Measurements from ENCODE around the gene GALNT18. TPM values are rescaled to one million over a fixed set of nuclear protein-coding genes. Genes with fewer than 3 reads are reported as not detected.

Gene GALNT18
- total and polyA plus RNA-seq, 2 of the 4 experiments (the other 2 are of a cell fraction), result 9.5 to 11.3 TPM

DNA sequence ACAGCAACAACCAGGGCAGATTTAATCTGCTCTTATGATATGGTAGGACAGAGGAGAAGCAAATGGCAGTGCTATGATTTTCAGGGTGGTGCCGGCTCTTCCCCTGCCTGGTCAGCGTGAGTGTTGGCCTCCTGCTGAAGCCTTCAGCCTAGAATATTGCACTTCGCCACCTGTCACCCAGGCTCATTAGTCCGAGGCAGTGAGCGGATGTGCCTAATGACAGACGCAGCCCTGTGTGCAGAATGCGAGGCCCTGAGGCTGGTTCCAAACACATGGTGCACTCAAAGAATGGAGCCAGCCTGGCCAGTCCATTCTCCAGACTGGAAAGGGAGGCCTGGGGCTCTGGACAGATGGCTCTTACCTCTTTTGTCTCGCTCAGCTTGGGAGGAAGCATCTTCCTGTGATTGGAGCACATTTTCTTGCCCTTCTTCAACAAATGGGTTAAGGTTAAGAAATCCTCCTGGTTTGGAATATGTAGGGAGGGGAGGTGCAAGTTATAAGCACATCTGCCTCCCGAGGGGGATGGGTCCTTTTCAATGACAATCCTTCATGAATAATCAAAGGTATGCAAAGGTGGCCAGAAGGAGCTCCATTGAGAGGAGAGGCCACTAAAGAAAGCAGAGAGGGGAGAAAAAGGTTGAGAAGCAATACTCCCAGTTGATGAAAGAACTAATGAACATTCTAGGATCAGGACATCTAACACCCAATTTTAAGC lies 39.7 kb upstream of the GALNT18 start:
- Histone ChIP-seq H2BK15ac (ENCODE audit: low read depth, low read length) (no peak overlapping the region), H2BK120ac (ENCODE audit: low read depth, low read length) (no peak overlapping the region), H3K56ac (ENCODE audit: extremely low read depth, insufficient read depth, low read length) (no peak overlapping the region), H2BK20ac (ENCODE audit: low read depth, low read length) (no peak overlapping the region), H3K18ac (ENCODE audit: low read depth, low read length) (no peak overlapping the region), H3K4me3 (ENCODE audit: insufficient read depth, low read depth, low read length) (no peak overlapping the region), H3K27me3 (ENCODE audit: control insufficient read depth, insufficient read depth, low read length) (peaks cover 54% of the 10 kb centered on the region), H3K4ac (ENCODE audit: low read depth, low read length) (no peak overlapping the region), H2AK5ac (ENCODE audit: low read depth, low read length) (no peak overlapping the region), H3K79me1 (ENCODE audit: low read depth in 1 of 2, low read length in 2 of 2) (no peaks in the 10 kb centered on the region), H4K20me1 (ENCODE audit: insufficient read depth, low read length) (no peaks in the 10 kb centered on the region), H3K9ac (ENCODE audit: low read depth, low read length) (no peak overlapping the region), H3K14ac (replicated peaks; ENCODE audit: low read depth, low read length) (no peak overlapping the region), H4K8ac (ENCODE audit: low read depth in 2 of 2, low read length in 2 of 2) (no peak overlapping the region), H2AK9ac (replicated peaks; ENCODE audit: low read depth, low read length, poor library complexity) (no peak overlapping the region), H3K23ac (ENCODE audit: low read depth, low read length) (no peak overlapping the region), H2BK5ac (ENCODE audit: low read depth, low read length, poor library complexity, severe bottlenecking) (no peak overlapping the region), H2AFZ (replicated peaks; ENCODE audit: low read length, poor library complexity) (no peak overlapping the region), H3K27ac (ENCODE audit: insufficient read depth, low read length) (no peak overlapping the region), H3K9me3 (ENCODE audit: control insufficient read depth, insufficient read depth, low read length) (no peaks in the 10 kb centered on the region), H3K4me2 (ENCODE audit: low read depth, low read length) (no peak overlapping the region), H3K36me3 (ENCODE audit: control insufficient read depth, insufficient read depth, low read length) (no peaks in the 10 kb centered on the region), H4K5ac (ENCODE audit: low read depth, low read length) (no peak overlapping the region), H3K4me1 (ENCODE audit: control insufficient read depth, insufficient read depth, low read length) (no peaks in the 10 kb centered on the region), H4K91ac (ENCODE audit: insufficient read depth, low read depth, low read length) (no peak overlapping the region), H3K9me1 (ENCODE audit: insufficient read depth, low read length) (no peaks in the 10 kb centered on the region)
- dilution Hi-C loops (cut with HindIII; ENCODE audit: low sequenced_read_pairs, unreplicated experiment), result no loop called here
- DNase-seq (no peak), ATAC-seq (ENCODE audit: low read depth) (no peak)
- WGBS, 2 experiments (ENCODE audit: extremely low coverage in 2 of 2, insufficient read length in 1 of 2), result 63% methylated on average over 4 of the region's 9 CpGs; no CpG with 5 or more reads in 1 of the 2 experiments
- POLR2A ChIA-PET (ENCODE audit: unreplicated experiment), result no interaction called here
- intact Hi-C loops (cut with micrococcal nuclease), result no loop called here
- CTCF ChIA-PET, result no interaction called here
- BruUV-seq (replicated peaks), result no TSS peak
- no peak for TF ChIP-seq MAZ (IDR thresholded peaks at IDR 0.05; ENCODE audit: borderline replicate concordance, low read depth, low read length)
- TF ChIP-seq, protein P1, sequence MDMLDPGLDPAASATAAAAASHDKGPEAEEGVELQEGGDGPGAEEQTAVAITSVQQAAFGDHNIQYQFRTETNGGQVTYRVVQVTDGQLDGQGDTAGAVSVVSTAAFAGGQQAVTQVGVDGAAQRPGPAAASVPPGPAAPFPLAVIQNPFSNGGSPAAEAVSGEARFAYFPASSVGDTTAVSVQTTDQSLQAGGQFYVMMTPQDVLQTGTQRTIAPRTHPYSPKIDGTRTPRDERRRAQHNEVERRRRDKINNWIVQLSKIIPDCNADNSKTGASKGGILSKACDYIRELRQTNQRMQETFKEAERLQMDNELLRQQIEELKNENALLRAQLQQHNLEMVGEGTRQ (IDR thresholded peaks at IDR 0.05; ENCODE audit: low read depth, low read length), result no peak
- no peak for TF ChIP-seq POLR2A (IDR thresholded peaks at IDR 0.05; ENCODE audit: low read depth, low read length)
- TF ChIP-seq RFX5 (IDR thresholded peaks at IDR 0.05; ENCODE audit: low read depth, low read length), result no peak
- no peak for TF ChIP-seq BHLHE40 (IDR thresholded peaks at IDR 0.05; ENCODE audit: low read depth, low read length)
- in situ Hi-C loops (cut with MboI; ENCODE audit: low sequenced_read_pairs), result no loop called here

Measured in IMR-90 (cell line).